ENCODE measurements around the gene FADS1.

DNA sequence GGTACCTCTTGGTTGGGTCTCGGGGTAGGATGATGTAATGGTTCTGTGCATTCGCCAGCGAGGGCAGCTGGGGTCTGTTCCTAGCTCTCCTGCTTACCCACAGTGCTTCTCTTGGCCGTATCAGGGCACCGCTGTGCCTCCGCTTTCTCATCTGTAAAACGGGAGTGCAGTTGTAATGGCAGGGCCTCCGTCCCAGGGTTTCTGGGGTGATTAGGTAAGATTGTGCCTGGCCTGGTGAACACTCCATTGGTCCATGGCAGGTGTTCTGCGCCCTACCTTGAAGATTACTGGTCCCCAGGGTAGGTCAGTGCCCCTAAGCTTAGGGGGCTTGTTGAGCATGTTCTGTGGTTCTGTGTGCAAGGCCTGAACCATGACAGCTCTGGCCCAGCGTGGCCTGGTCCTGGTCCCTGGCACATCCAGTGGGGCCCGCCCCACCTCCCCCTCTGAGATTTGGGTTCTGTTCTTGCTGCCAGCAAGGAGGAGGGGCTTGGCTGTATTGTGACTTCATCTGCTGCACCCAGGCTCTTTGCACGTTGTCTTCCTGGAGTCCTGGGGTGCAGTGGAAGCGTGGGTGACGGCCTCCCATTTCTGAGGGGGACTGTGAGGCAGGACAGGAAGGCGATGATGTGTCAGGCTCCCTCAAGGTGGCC, 59.5 kb downstream of the FADS1 start:
- TF ChIP-seq ZFP3 (CRISPR knock-in tag; IDR thresholded peaks at IDR 0.05) (no peak), PPARA (CRISPR knock-in tag; IDR thresholded peaks at IDR 0.05; ENCODE audit: borderline replicate concordance) (no peak), ZFP30 (CRISPR knock-in tag; IDR thresholded peaks at IDR 0.05) (no peak), ARNTL (CRISPR knock-in tag; IDR thresholded peaks at IDR 0.05; ENCODE audit: borderline replicate concordance, low read depth) (no peak), ZNF70 (CRISPR knock-in tag; IDR thresholded peaks at IDR 0.05) (no peak), PATZ1 (CRISPR knock-in tag; IDR thresholded peaks at IDR 0.05; ENCODE audit: borderline replicate concordance) (no peak), ZC3H10 (CRISPR knock-in tag; IDR thresholded peaks at IDR 0.05) (no peak), SNAI2 (CRISPR knock-in tag; IDR thresholded peaks at IDR 0.05) (no peak), ISL1 (CRISPR knock-in tag; IDR thresholded peaks at IDR 0.05) (no peak)

Data from SK-N-SH treated with all-trans-retinoic acid at 6 μM for 48 hours (cell line).